ENCODE data around the gene TMIGD1. TPM values are rescaled to one million over a fixed set of nuclear protein-coding genes. Genes with fewer than 3 reads are reported as not detected.

Gene TMIGD1
- total RNA-seq, 2 experiments from 2014 or later = not detected

DNA sequence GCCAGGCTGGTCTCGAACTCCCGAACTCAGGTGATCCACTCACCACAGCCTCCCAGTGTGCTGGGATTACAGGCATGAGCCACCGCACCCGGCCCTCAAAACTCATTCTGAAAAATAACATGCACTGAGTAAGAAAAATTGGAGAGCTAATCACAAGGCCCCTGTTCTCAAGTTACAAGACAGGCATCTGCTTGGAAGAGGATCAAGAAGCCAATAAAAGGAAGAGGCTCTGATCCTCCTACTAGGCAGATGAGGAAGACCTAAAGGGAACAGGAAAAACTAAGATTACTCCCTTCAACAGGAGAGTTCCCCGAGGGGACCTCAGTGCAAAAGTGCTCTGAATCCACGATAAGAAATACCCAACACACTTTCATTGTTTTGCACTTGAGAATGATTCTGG lies 60.5 kb downstream of the TMIGD1 start:
- no peak overlapping the region for H3K27ac Mint-ChIP-seq
- no peaks in the 10 kb centered on the region for H3K9me3 Mint-ChIP-seq
- H3K4me1 Mint-ChIP-seq (ENCODE audit: low read depth) = no peaks in the 10 kb centered on the region
- no peak for DNase-seq
- no peak overlapping the region for H3K4me3 Mint-ChIP-seq
- intact Hi-C loops (cut with micrococcal nuclease) = no loop called here
- H3K36me3 Mint-ChIP-seq (ENCODE audit: low read depth) = peaks cover 48% of the 10 kb centered on the region
- no peaks in the 10 kb centered on the region for H3K27me3 Mint-ChIP-seq (ENCODE audit: low read depth)
- CTCF ChIA-PET = interaction anchor here (1.4 kb wide), 1 partner anchor 63 kb away, joined by 3 read pairs; no protein-coding TSS in a partner anchor

DNA sequence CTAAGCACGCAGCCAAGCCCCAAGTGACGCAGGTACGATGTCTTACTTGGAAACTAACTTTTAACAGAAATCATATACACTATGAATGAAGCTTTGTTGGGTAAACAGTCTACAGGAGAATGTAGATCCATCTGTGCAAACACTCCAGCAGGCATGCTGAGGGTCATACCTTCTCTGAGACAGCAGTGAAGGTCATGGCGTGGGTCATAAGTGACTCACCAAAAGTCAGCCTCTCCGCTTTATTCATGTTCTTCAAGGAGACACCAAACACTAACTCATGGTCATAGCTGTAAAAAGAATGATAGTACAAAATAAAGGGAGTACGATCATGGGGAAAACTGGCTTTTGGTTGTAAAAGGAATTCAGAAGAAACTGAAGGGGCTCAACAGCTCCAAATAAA lies 62.8 kb downstream of the TMIGD1 start:
- no peaks in the 10 kb centered on the region for H3K27me3 Mint-ChIP-seq (ENCODE audit: low read depth)
- peaks cover 58% of the 10 kb centered on the region for H3K36me3 Mint-ChIP-seq (ENCODE audit: low read depth)
- H3K4me1 Mint-ChIP-seq (ENCODE audit: low read depth) = no peaks in the 10 kb centered on the region
- CTCF ChIA-PET = interaction anchor here (0.9 kb wide), 1 partner anchor 65 kb away, joined by 3 read pairs; no protein-coding TSS in a partner anchor
- H3K4me3 Mint-ChIP-seq = no peak overlapping the region
- H3K9me3 Mint-ChIP-seq = no peaks in the 10 kb centered on the region
- DNase-seq = no peak
- intact Hi-C loops (cut with micrococcal nuclease) = no loop called here
- no peak overlapping the region for H3K27ac Mint-ChIP-seq

DNA sequence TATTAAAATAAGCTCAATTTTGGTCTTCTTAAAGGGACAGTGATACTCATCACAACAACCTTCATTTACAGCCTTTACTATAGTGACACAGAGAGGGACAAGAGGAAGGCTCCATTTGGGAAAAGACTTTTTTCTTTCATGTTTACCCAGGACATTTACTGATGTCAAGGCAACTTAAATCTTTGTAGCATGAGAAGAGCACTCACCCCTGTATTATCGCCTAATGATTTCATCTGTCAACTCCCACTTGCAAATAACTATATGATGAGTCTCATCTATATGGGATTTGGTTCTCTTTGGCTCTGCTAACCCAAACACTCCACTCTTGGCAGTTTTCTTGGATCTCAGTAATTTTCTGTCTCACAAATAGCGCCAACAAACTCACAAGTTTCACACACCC lies 66.2 kb downstream of the TMIGD1 start:
- Mint-ChIP-seq H3K36me3 (ENCODE audit: low read depth) (peaks cover 48% of the 10 kb centered on the region), H3K9me3 (no peaks in the 10 kb centered on the region), H3K4me3 (no peak overlapping the region), H3K27me3 (ENCODE audit: low read depth) (no peaks in the 10 kb centered on the region), H3K4me1 (ENCODE audit: low read depth) (no peaks in the 10 kb centered on the region), H3K27ac (no peak overlapping the region)
- DNase-seq = no peak
- intact Hi-C loops (cut with micrococcal nuclease) = no loop called here
- CTCF ChIA-PET = no interaction called here

Other genes starting within 250 kb of the TMIGD1 start
- 10 to 100 TPM; 21.4 to 21.5 TPM for gene NSRP1, start 217.2 kb downstream of the TMIGD1 start, total RNA-seq
- not detected for gene SLC6A4, start 98.4 kb downstream of the TMIGD1 start, total RNA-seq
- 10 to 100 TPM; 60.9 to 61.5 TPM for gene BLMH, start 42.1 kb downstream of the TMIGD1 start, total RNA-seq
- gene CPD, start 44.9 kb upstream of the TMIGD1 start, total RNA-seq = 10 to 100 TPM; 37.9 to 43.8 TPM
- gene GOSR1, start 143.4 kb upstream of the TMIGD1 start, total RNA-seq = 10 to 100 TPM; 33.9 to 37.3 TPM

Data from activated naive CD4-positive, alpha-beta T cell treated with anti-CD3 and anti-CD28 coated beads for 36 hours (primary cell).